KOPT-K1 (cell line): ENCODE data around the gene TM6SF1.
"Not testable (repeated sequence)": the region's sequence is repeated elsewhere in the genome, so short reads cannot be mapped to it uniquely, and the experiment has no call there.

Source experiments
- H3K27ac ChIP-seq: fragments of 200-600 bp; sonication (generic); 2 replicates; pipeline ENCODE4 v1.5.1; 2016; ENCODE audit warnings: antibody characterized with exemption, mild to moderate bottlenecking, low read depth, low read length; ENCODE audit not compliant: poor library complexity, severe bottlenecking
- H3K36me3 ChIP-seq: fragments of 200-600 bp; sonication (generic); 2 replicates; pipeline ENCODE4 v1.5.1; 2017; ENCODE audit warnings: antibody characterized with exemption, mild to moderate bottlenecking, low read length, moderate library complexity; ENCODE audit not compliant: insufficient read depth
- H3K9me3 ChIP-seq: fragments of 200-600 bp; sonication (generic); 2 replicates; pipeline ENCODE4 v1.5.1; 2017; ENCODE audit warnings: antibody characterized with exemption, low read length, mild to moderate bottlenecking; ENCODE audit not compliant: insufficient read depth, poor library complexity, severe bottlenecking

Gene TM6SF1

DNA sequence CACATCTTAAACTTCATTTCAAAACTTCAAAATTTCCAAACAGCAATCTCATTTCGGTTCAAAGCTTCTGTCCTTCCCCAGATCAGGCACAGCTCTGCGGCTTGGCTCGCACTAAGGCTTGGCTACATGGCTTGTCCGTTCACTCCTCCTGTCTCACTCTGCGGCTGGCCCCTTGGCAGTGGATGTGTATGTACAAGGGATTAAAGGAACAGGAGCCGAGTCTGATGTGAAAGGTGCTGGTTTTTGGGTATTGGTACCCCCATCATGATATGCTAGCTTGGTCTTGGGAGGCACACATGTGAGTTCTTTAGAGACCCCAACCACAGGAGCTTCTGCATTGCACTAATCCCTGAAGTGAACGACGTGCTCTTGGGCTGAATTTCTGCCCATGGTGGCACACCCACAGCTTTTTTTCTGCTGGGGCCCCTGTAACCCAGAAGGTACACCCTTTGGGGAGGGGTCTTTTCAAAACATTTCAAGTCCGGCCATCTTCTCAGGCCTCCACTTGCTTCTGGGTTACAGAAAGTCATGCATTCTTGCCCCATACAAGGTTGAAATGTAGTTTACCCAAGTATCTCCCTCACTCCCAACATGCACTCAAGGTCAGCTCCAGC lies 12.6 kb downstream of the TM6SF1 start:
- Histone ChIP-seq H3K36me3 (no peaks in the 10 kb centered on the region), H3K9me3 (no peaks in the 10 kb centered on the region), H3K27ac (no peak overlapping the region)

DNA sequence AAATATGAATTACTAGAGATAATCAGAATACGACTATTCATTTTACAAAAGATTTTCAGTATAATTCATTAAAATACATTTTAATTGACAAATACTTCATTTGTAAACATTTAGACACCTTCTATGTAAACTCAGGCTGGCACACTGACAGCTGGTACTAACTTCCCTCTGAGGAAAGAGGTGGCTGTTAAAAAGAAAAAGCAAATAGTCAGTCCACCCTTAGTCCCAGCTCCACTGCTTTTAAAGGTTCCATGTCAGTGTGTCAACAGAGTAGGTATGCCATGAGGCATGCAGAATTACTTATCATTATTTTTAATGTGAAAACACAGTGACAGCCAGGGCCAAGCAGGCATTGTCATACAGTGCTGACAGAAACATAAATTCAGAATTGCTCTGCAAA lies 16.1 kb downstream of the TM6SF1 start:
- Histone ChIP-seq H3K36me3 (no peaks in the 10 kb centered on the region), H3K9me3 (no peaks in the 10 kb centered on the region), H3K27ac (no peak overlapping the region)

DNA sequence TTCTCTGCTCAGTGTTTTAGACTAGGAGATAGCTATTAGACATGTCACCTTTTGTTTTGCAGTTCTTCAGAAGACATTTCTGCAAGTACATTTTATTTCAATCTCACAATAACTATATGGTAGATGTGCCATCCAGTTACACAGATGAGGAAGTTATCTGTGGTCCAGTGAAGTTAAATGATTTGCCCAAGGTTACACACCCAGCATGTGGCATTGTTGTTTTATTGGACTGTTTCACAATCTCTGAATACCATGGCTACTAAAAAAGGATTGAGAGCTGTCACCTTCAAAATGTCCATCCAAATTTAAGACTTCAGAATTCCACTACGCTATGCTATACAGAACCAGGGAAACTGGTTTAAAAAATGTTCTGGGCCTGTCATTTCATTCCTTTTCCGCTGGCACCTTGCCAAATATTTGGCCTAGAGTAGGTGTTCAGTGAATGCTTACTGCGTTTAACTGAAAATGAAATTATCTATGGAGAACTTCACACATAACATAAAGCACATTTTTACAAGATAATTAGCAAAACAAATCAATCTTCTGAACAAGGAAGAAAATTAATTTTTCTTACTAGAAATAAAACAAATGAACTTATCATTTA lies 20.2 kb downstream of the TM6SF1 start:
- Histone ChIP-seq H3K36me3 (no peaks in the 10 kb centered on the region; the same call in 1 of the 2 replicates), H3K27ac (no peak overlapping the region), H3K9me3 (no peaks in the 10 kb centered on the region)

DNA sequence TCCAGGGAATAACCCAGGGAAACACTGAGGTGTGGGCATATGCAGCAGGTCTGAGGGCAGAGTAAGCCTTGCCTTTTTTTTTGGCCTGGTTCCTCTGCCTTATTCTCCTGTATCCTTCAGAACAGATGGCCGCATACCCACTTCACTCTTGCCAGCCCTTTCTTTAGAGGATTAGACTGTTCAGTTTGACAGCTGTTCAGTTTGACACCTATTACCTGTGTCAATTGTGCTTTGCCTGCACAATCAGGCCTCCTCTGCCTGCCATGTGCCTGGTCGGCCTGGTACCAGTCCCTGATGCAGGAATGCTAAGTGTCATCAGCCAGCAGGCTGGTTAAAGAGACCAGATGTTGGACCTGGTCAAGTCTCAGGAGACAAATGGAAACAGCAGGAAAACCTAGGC lies 22.3 kb downstream of the TM6SF1 start:
- no peaks in the 10 kb centered on the region for H3K9me3 ChIP-seq
- H3K36me3 ChIP-seq = no peaks in the 10 kb centered on the region; the same call in 1 of the 2 replicates
- H3K27ac ChIP-seq = no peak overlapping the region

DNA sequence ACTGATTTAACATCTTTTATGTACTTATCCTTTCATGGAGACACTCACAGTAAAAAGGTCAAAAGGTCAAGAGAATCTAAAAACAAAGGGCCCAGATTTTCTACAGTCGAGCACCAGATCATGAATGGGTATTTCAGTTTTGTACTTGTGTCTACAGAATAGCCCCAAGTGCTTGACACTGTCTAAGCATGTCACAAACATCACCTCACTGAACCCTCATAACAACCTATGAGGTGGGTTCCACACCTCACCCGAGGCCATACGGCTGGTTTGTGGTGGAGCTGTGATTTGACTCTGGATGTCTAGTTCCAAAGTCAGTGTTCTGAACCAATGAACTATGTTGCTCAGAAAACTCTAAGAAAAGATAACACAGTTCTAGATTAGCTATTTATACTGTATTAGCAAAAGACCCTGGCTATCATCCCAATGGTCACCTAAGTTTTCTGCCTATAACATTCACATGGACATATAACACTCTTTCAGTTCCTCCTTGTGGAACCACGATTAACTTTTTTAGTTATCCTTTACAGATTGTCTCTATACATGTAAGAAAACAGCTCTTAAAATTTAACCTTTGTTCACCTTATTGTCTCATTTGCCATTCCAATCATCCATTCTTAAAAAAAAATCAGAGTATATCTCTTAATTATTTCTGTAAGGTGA lies 25.5 kb downstream of the TM6SF1 start:
- Histone ChIP-seq H3K9me3 (no peaks in the 10 kb centered on the region), H3K27ac (no peak overlapping the region), H3K36me3 (peaks cover 6% of the 10 kb centered on the region)

DNA sequence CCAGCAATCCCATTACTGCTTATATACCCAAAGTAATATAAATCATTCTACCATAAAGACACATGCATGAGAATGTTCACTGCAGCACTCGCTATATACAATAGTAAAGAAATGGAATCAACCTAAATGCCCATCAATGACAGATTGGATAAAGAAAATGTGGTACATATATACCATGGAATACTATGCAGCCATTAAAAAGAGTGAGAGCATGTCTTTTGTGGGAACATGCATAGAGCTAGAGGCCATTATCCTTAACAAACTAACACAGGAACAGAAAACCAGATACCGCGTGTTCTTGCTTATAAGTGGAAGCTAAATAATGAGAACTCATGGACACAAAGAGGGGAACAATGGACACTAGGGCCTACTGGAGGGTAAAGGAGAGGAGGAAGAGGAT lies 34.7 kb downstream of the TM6SF1 start:
- H3K36me3 ChIP-seq = peaks cover 49% of the 10 kb centered on the region
- H3K9me3 ChIP-seq, H3K27ac ChIP-seq: not testable (repeated sequence)

DNA sequence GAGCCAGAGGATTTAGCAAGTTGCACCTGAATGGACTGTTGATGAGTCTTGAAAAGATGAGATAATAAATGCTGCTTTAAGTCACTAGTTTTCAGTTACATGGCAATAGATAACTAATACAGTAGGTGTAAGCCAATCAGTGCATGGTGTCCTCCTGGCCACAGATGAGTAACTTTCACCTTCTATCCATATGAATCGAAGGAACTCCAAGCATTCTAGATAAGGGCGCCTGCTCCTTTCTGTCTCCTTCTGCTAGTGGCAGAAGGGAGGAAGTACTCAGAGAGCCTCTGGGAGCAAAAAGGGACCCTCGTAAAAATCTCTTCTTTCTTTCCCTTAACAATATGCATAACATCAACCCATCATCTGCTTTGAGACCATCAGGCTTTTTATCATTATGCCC lies 37.3 kb downstream of the TM6SF1 start:
- Histone ChIP-seq H3K27ac (no peak overlapping the region), H3K36me3 (peaks cover 48% of the 10 kb centered on the region), H3K9me3 (no peaks in the 10 kb centered on the region)

DNA sequence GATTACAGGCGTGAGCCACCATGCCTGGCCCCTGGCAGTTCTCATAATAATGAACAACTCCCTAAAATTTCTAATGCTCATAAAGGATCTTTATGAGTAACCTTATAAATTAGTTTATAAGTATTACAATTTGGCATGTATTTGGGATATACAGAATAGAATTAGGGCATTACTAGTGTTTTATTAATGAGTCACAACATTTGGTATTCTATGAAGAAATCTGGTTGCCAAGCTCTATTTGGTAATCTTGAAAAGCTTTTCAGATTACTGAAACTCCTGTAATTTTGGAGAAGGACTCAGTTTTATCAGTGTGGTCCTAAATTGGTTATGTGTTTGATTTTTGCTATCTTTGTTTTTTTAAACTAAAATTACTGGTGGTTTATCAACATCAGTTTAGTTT lies 45.8 kb downstream of the TM6SF1 start:
- no peaks in the 10 kb centered on the region for H3K9me3 ChIP-seq
- peaks cover 52% of the 10 kb centered on the region for H3K36me3 ChIP-seq
- H3K27ac ChIP-seq = no peak overlapping the region

DNA sequence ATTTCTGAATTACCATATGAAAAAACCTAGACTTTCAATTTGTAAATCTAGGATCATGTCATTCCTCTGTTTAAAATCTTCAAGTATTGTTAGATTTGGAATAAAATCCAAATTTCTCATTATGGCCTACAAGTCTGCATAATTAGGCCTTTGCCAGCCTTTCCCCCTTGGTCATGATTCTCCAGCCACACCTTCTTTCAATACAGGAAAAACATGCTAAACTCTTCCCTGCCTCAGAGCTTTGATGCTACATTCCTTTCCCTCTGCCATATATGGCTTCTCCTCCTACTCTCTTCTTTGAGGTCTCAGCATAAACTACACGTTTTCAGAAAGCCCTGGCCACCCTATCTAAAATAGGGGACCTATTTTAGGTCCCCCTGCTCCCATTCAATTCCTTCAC lies 48.5 kb downstream of the TM6SF1 start:
- peaks cover 38% of the 10 kb centered on the region for H3K36me3 ChIP-seq
- no peaks in the 10 kb centered on the region for H3K9me3 ChIP-seq
- H3K27ac ChIP-seq = no peak overlapping the region

DNA sequence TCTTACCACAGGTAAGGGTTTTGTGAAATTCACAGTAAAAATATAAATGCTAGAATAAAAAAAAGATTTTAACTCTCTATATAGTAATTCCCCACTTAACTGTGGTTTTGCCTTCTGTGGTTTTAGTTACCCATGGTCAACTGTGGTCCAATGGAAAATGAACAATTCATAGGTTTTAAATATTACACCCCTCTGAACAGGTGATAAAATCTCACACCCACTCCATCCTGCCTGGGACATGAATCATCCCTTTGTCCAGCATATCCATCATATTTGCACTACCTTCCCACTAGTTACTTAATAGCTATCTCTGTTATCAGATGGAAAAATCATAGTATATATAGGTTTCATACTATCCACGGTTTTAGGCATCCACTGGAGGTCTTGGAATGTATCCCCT lies 50.9 kb downstream of the TM6SF1 start:
- Histone ChIP-seq H3K36me3 (peaks cover 31% of the 10 kb centered on the region), H3K9me3 (no peaks in the 10 kb centered on the region), H3K27ac (no peak overlapping the region)

DNA sequence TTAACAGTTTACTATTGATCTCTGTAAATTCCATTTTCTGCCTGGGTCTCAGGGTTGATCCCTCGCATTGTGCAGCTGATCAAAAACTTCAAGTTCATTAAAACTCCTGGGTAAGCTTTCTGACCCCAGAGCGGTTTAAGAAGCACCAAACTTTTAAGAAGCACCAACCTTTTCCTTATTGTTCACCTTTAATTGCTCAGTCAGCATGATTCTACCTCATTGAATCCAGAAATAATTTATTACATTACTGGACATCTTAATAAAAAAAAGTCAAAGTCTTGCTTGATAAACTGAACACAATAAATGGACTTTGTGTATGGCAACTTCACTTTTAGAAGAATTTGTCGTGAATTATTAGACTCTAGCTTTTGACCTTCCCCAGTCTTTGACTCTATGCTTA lies 53.3 kb downstream of the TM6SF1 start:
- no peak overlapping the region for H3K27ac ChIP-seq
- peaks cover under 1% of the 10 kb centered on the region for H3K9me3 ChIP-seq
- peaks cover 29% of the 10 kb centered on the region for H3K36me3 ChIP-seq

DNA sequence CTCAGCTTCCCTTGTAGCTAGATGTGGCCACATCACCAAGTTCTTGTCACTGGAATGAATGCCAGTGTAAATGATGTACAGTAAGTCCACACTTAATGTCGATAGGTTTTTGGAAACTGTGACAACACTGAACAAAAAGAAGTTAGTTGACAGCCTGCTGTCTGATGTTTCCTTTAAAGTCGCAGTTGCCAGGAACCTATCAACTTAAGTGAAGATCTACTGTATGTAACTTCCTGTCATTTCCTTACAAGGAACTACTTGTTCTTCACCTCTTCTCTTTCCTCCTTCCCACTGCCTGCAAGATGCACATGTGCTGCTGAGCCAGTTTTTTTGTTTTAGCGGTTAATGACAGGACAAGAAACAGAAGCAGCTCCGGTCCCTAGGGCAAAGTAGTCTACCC lies 55.6 kb downstream of the TM6SF1 start:
- H3K36me3 ChIP-seq = peaks cover 7% of the 10 kb centered on the region; the same call in 1 of the 2 replicates
- peak overlapping the region; percentile 29 for H3K27ac ChIP-seq
- H3K9me3 ChIP-seq = peaks cover 20% of the 10 kb centered on the region

DNA sequence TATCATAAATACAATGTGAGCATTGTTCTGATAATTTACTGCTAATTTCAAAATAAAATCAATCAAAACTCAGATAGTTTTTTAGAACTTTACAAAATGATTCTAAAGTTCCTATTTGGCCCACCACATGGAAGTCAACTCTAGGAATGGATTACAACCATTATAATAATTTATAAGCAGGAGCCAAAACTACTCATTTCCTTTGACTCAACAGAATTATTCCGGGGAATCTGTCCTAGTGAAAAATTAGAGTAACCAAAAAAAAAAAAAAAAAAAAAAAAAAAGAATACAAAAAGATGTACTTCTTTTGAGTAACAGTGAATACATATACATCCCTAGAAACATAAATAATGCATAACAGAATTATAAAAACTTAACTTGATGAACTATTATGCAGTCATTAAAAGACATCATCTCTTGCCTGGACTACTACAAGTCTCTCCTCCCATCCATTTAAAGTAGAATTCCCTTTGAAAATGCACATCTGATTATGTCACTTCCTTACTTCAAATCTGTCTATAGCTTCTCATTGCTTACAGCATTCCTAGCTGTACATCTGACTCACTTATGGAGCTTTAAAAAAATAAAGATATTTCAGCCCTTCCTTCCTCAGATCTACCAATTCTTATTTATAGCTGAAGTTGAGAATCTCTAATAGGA lies 56.8 kb downstream of the TM6SF1 start:
- Histone ChIP-seq H3K9me3 (peaks cover 20% of the 10 kb centered on the region), H3K27ac (peak overlapping the region; percentile 45), H3K36me3 (peaks cover 7% of the 10 kb centered on the region; the same call in 1 of the 2 replicates)

DNA sequence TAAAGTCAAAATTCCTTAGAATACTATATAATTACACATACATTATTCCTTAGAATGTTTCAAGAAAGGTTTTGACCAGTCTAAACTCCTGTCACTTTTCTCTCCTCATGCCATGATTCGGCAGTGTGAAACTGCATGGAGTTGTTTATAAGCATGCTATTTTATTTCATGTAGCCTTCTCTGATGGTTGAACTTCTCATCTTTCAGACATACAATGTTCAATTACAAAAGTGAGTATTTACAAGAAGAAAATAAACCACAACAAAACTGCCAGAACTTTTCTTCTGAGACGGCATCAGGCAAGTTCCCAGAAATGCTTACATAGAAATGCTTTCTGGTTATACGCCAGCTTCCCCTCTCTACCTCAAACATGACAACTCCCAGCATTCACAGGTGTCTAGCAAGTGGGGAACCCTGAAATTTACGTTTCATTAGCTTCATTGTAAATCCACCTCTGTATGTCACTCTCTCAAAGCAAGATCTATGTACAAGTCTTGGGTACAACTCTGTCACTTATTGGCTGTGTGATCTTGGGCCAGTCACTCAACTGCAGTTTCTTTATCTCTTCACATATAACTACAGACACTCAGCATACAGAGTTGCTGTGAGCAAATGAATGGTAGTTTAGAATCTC lies 57.4 kb downstream of the TM6SF1 start:
- Histone ChIP-seq H3K27ac (peak overlapping the region; percentile 62), H3K36me3 (peaks cover 3% of the 10 kb centered on the region; the same call in 1 of the 2 replicates), H3K9me3 (peaks cover 20% of the 10 kb centered on the region)

DNA sequence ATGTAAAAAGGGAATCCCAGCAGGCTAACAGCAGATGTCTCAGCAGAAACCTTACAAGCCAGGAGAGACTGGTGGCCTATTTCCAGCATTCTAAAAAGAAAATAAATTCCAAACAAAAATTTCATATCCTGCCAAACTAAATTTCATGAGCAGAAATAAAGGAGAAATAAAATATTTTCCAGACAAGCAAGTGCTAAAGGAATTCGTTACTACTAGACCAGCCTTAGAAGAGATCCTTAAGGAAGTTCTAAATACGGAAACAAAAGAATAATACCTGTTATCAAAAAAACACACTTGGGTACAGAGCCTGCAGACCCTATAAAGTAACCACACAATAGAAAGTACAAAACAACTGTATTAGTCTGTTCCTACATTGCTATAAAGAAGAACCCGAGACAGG lies 58.8 kb downstream of the TM6SF1 start:
- H3K27ac ChIP-seq = no peak overlapping the region
- no peaks in the 10 kb centered on the region for H3K36me3 ChIP-seq
- peaks cover 20% of the 10 kb centered on the region for H3K9me3 ChIP-seq
